ENCODE measurements around the gene HIVEP3.
A peak's percentile ranks its signal among the peaks of the same experiment; 100 is the strongest.

Gene HIVEP3

GRCh38 chr1:41813226-41813625 is 105.5 kb downstream of the HIVEP3 start:
- DNase-seq (ENCODE audit: low read depth in 3 of 3), result no peak

GRCh38 chr1:41812453-41812852 is 106.3 kb downstream of the HIVEP3 start:
- DNase-seq (ENCODE audit: low read depth in 3 of 3), result no peak

GRCh38 chr1:41812051-41812450 is 106.7 kb downstream of the HIVEP3 start:
- DNase-seq (ENCODE audit: low read depth in 3 of 3), result peak in 2 of 3 donors; percentile 48 to 65

- peak in 2 of 3 donors; percentile 26 to 47 for DNase-seq (ENCODE audit: low read depth in 3 of 3)
These were observed 107.5 kb downstream of the HIVEP3 start for GRCh38 chr1:41811051-41811795.

- DNase-seq (ENCODE audit: low read depth in 3 of 3), result peak in 2 of 3 donors; percentile 20 to 52
These were observed 108.3 kb downstream of the HIVEP3 start for GRCh38 chr1:41810446-41810845.

GRCh38 chr1:41809692-41810091 is 109.0 kb downstream of the HIVEP3 start:
- DNase-seq (ENCODE audit: low read depth in 3 of 3), result no peak

GRCh38 chr1:41807390-41807789 is 111.3 kb downstream of the HIVEP3 start:
- no peak for DNase-seq (ENCODE audit: low read depth in 3 of 3)

- DNase-seq (ENCODE audit: low read depth in 3 of 3), result peak in 2 of 3 donors; percentile 33 to 64
These were observed 112.1 kb downstream of the HIVEP3 start for GRCh38 chr1:41806472-41807155.

- DNase-seq (ENCODE audit: low read depth in 3 of 3), result peak in 2 of 3 donors; percentile 29 to 47
These were observed 112.8 kb downstream of the HIVEP3 start for GRCh38 chr1:41805771-41806471.

- no peak for DNase-seq (ENCODE audit: low read depth in 3 of 3)
These were observed 114.5 kb downstream of the HIVEP3 start for GRCh38 chr1:41804176-41804575.

GRCh38 chr1:41803656-41804055 is 115.1 kb downstream of the HIVEP3 start:
- DNase-seq (ENCODE audit: low read depth in 3 of 3), result no peak

- DNase-seq (ENCODE audit: low read depth in 3 of 3), result no peak
These were observed 115.9 kb downstream of the HIVEP3 start for GRCh38 chr1:41802532-41803501.

GRCh38 chr1:41800311-41800829 is 118.4 kb downstream of the HIVEP3 start:
- DNase-seq (ENCODE audit: low read depth in 3 of 3), result no peak

- DNase-seq (ENCODE audit: low read depth in 3 of 3), result no peak
These were observed 119.0 kb downstream of the HIVEP3 start for GRCh38 chr1:41799723-41800122.

GRCh38 chr1:41799205-41799604 is 119.5 kb downstream of the HIVEP3 start:
- no peak for DNase-seq (ENCODE audit: low read depth in 3 of 3)

- no peak for DNase-seq (ENCODE audit: low read depth in 3 of 3)
These were observed 123.4 kb downstream of the HIVEP3 start for GRCh38 chr1:41795205-41795762.

GRCh38 chr1:41794031-41794430 is 124.7 kb downstream of the HIVEP3 start:
- no peak for DNase-seq (ENCODE audit: low read depth in 3 of 3)

- no peak for DNase-seq (ENCODE audit: low read depth in 3 of 3)
These were observed 126.3 kb downstream of the HIVEP3 start for GRCh38 chr1:41792485-41792770.

GRCh38 chr1:41791667-41792484 is 126.8 kb downstream of the HIVEP3 start:
- peak in 2 of 3 donors; percentile 22 to 62 for DNase-seq (ENCODE audit: low read depth in 3 of 3)

GRCh38 chr1:41790351-41790750 is 128.4 kb downstream of the HIVEP3 start:
- no peak for DNase-seq (ENCODE audit: low read depth in 3 of 3)
